HFF-Myc (cell line): ENCODE data around the gene ESPL1.

ENCODE experiments used
- DNase-seq: peaks from one replicate; pipeline ENCODE4 v3.0.0-alpha.2; 2011; ENCODE audit warnings: low read depth; ENCODE audit errors: extremely low read depth
- H3K4me3 ChIP-seq: replicated peaks from 2 replicates; pipeline ENCODE4 v1.5.1; 2011; ENCODE audit warnings: low read depth, mild to moderate bottlenecking, control low read depth, low read length
- TF ChIP-seq, protein P1 (sequence below): IDR thresholded peaks from 2 replicates; pipeline ENCODE4 v1.5.1; 2012; ENCODE audit warnings: mild to moderate bottlenecking, low read depth, low read length, control low read depth; ENCODE audit errors: missing control alignments

ESPL1 gene

DNA sequence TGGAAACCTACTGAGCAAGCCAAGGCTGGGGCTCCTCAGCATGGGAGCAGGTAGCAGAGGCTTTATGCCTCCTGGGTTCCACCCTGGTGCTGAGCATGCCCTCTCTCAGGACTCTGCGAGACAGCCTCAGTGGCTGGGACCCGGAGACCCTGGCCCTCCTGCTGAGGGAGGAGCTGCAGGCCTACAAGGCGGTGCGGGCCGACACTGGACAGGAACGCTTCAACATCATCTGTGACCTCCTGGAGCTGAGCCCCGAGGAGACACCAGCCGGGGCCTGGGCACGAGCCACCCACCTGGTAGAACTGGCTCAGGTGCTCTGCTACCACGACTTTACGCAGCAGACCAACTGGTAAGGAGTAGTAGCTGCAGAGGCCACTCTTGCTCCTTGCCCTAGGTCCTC, 8.4 kb downstream of the ESPL1 start:
- DNase-seq, result no peak
- TF ChIP-seq, protein P1, sequence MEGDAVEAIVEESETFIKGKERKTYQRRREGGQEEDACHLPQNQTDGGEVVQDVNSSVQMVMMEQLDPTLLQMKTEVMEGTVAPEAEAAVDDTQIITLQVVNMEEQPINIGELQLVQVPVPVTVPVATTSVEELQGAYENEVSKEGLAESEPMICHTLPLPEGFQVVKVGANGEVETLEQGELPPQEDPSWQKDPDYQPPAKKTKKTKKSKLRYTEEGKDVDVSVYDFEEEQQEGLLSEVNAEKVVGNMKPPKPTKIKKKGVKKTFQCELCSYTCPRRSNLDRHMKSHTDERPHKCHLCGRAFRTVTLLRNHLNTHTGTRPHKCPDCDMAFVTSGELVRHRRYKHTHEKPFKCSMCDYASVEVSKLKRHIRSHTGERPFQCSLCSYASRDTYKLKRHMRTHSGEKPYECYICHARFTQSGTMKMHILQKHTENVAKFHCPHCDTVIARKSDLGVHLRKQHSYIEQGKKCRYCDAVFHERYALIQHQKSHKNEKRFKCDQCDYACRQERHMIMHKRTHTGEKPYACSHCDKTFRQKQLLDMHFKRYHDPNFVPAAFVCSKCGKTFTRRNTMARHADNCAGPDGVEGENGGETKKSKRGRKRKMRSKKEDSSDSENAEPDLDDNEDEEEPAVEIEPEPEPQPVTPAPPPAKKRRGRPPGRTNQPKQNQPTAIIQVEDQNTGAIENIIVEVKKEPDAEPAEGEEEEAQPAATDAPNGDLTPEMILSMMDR, result no peak
- no peak overlapping the region for H3K4me3 ChIP-seq

DNA sequence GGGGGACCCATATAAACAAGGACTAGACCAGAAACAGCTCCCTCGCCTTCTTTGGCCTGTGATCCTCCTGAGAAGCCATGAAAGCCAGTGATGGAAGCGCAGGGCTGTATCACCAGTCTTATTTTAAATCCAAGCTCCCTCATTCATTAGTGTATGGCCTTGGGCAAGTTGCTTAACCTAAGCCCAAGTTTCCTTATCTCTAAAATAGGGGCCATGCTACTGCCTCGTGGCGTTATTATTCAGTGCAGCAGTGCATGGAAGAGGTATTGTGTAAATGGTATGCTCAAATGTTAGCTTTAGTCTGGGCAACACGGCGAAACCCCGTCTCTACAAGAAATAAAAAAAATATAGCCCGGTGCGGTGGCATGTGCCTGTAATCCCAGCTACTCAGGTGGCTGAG, 9.9 kb downstream of the ESPL1 start:
- DNase-seq, result no peak
- TF ChIP-seq, protein P1, result no peak
- H3K4me3 ChIP-seq, result no peak overlapping the region

DNA sequence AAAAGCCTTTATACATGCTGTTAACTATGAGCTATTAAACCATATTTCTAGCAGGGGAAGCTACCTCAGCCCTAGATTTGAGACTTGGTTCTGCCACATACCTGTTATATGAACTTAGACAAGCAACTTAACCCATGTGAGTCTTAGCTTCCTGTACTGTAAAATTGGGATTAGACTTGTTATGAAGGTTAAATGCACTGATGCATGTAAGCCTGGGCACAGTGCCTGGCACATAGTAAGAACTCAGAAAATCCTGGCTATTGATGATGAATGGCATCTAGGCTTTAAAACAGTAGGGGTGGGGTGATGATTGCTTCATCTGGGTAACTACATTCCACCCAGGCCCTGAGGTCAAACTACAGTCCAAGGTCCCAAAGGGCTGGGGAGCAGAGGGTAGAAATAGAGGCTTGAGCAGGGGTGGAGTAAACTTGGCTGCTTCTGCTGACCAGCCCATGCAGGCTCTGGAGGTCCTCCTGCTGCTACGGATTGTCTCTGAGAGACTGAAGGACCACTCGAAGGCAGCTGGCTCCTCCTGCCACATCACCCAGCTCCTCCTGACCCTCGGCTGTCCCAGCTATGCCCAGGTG, 11.3 kb downstream of the ESPL1 start:
- TF ChIP-seq, protein P1, result no peak
- H3K4me3 ChIP-seq, result no peak overlapping the region
- DNase-seq, result no peak

DNA sequence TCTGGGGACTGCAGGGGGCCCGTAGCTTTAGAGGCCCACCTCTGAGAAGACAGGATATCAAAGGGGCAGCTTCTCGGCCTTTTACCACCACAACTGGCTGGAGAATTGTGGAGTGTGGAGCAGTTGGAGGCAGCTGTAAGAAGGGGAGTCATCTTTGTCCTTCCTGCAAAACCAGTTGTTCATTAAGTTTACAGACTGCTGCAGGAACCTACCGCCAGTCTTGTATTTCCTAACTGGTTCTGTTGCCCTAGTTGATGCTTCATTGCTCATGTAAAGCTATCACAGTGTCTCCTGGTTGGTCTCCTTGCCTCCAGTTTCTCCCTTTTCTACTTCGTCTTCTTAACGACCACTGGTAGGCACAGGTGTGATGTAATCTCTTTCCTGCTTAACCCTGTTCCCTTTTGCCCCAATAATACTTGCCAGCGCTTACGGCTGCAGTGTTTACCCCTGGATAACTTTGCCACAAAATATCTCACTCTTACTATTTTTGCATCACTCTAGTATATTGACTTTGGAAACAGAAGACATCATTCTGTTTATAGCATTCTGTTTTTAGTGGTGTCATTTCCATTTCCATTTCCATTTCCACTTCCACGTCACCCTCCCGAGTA, 11.9 kb downstream of the ESPL1 start:
- DNase-seq, result no peak
- TF ChIP-seq, protein P1, result no peak

DNA sequence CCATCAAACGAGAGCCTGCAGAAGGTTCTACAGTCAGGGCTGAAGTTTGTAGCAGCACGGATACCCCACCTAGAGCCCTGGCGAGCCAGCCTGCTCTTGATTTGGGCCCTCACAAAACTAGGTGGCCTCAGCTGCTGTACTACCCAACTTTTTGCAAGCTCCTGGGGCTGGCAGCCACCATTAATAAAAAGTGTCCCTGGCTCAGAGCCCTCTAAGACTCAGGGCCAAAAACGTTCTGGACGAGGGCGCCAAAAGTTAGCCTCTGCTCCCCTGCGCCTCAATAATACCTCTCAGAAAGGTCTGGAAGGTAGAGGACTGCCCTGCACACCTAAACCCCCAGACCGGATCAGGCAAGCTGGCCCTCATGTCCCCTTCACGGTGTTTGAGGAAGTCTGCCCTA, 18.3 kb downstream of the ESPL1 start:
- H3K4me3 ChIP-seq, result no peak overlapping the region
- no peak for DNase-seq
- TF ChIP-seq, protein P1, result no peak

More for the DNA sequence above, 11.9 kb downstream of the ESPL1 start:
- H3K4me3 ChIP-seq, result no peak overlapping the region

DNA sequence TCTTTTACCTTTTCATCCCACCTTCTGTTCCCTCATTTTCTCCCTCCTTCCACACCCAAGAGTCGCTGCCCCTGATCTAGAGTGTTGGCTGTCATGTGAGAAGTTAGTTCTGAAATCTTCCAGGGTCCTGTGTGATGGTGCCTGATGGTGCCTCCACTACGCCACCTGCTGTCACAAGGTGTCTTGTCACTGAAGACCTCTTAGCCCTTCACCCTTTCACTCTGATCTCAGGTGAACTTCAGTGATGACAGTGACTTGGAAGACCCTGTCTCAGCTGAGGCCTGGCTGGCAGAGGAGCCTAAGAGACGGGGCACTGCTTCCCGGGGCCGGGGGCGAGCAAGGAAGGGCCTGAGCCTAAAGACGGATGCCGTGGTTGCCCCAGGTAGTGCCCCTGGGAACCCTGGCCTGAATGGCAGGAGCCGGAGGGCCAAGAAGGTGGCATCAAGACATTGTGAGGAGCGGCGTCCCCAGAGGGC, 19.7 kb downstream of the ESPL1 start:
- TF ChIP-seq, protein P1, result peak; percentile 65
- no peak for DNase-seq

More for the DNA sequence above, 19.7 kb downstream of the ESPL1 start:
- no peak overlapping the region for H3K4me3 ChIP-seq
